Measurements from ENCODE around the gene PKNOX2. TPM values are rescaled to one million over a fixed set of nuclear protein-coding genes. Genes with fewer than 3 reads are reported as not detected.

The PKNOX2 gene
- total RNA-seq, 1 donor from 2014 or later, result 12.1 TPM

DNA sequence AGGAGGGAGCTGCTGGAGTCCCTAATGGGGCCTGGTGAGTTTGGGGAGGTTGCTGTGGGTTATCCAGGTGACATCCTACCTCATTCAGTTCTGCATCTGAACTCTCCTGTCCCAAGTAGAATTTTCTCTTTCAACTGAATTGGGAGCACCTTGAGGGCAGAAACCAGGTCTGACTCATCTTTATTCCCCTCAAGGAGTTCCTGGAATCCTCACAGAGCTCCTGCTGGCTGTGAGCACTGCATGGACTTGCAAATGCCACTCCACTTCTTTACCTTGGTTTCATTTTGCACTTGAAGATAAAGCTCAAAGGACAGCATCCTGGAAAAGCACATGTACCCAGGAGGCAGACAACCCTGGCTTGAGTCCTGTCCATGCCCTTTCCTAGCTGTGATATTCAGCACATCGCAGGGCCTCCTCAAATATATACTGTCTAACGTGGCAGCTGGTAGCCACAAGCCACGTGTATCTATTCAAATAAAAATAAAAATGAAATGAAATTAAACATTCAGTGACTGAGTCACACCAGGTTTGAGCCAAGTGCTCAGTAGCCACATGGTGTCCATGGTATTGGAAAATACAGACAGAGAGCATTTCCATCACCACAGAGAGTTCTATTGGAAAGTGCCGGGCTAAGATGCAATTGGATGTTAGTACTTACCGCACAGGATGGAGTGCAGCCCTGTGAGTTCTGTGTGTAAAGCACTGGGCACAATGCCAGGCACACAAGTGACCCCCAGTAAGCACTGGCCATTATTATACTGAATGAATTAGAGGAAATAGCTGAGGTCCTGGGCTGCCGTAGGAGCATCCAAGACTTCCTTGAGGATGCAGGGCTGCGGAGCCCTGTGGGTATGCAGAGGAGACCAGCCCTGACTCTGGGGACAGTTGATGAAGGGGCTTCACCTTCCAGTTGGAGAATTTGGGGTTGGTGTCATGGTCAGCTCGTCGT lies 149.0 kb downstream of the PKNOX2 start:
- Histone ChIP-seq H3K27ac (no peak overlapping the region), H3K4me1 (no peaks in the 10 kb centered on the region), H3K27me3 (no peaks in the 10 kb centered on the region), H3K9me3 (no peaks in the 10 kb centered on the region), H3K4me3 (no peak overlapping the region), H3K36me3 (no peaks in the 10 kb centered on the region)
- no peak for DNase-seq (ENCODE audit: low spot score in 2 of 2)
- intact Hi-C loops (cut with DNase I), result no loop called here
- TF ChIP-seq, protein P1, sequence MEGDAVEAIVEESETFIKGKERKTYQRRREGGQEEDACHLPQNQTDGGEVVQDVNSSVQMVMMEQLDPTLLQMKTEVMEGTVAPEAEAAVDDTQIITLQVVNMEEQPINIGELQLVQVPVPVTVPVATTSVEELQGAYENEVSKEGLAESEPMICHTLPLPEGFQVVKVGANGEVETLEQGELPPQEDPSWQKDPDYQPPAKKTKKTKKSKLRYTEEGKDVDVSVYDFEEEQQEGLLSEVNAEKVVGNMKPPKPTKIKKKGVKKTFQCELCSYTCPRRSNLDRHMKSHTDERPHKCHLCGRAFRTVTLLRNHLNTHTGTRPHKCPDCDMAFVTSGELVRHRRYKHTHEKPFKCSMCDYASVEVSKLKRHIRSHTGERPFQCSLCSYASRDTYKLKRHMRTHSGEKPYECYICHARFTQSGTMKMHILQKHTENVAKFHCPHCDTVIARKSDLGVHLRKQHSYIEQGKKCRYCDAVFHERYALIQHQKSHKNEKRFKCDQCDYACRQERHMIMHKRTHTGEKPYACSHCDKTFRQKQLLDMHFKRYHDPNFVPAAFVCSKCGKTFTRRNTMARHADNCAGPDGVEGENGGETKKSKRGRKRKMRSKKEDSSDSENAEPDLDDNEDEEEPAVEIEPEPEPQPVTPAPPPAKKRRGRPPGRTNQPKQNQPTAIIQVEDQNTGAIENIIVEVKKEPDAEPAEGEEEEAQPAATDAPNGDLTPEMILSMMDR (IDR thresholded peaks at IDR 0.05), result no peak

DNA sequence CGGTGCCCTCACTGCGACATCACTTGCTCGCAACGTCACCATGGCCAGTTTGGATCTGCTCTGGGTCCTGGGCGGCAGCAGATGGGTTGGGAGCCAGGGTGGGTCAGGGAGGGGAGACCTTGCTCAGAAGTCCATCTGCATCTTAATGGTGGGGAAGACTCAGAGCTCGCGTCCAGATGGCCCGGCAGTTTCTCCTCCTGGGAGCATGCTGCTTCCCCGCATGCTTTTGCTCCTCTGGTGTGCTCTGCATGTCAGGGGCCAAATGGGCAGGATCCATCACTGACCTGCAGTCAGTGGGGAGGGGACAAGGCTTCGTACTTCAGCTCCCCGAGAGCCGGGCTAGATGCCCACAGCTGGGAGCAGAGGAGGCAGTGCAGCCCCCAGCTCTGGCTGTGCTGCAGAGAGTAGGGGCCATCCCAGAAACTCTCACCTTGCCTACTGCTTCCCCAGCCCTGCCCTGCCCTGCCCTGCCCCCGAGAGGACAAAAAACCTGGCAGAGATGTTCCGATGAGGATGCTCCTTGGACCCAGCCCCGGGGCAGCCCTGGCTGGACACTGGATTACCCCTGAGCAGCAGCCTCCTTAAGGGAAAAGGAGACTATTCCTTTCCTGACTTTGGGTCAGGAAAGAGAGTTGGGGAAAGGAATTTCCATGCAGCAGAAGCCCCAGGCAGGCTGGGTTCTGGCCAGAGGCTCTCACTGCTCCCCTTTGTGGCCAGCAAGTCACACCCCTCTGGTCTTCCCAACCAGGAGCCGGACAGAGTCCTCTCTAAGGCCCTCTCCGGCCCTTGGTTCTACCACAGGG lies 149.9 kb downstream of the PKNOX2 start:
- DNase-seq (ENCODE audit: low spot score in 2 of 2), result no peak
- TF ChIP-seq, protein P1 (IDR thresholded peaks at IDR 0.05), result no peak

DNA sequence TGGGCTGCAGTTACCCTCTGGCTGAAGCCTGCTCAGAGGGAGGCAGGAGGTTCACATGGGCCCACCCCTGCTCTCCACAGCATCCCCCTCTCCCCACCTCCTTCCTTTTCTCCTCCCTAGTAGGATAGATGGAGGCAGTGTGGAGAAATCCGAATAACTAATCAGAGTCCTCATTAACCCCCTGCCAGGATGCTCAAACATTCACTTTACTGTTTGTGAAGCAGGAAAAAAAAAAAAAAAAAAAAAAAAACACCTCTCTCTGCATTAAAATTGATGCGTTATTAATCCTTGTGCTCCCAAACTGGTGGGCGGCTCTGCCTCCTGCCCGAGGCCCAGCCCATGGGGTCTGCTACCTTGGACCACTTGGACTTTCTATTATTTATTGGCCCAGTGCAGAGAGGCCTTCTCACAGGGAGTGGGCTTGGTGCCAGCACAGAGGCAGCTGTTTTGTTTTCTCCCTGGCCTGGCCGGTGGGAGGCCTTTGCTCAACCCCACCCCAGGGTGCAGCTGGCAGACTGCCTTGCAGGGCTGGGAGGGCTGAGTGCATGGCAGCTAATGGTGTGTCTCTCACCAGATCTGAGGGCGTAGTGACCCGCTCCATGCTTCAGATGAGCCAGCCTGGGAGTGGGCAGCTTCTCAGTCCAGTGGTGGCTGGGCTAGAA lies 150.7 kb downstream of the PKNOX2 start:
- intact Hi-C loops (cut with DNase I), result no loop called here
- H3K4me3 ChIP-seq, result no peak overlapping the region
- H3K27me3 ChIP-seq, result no peaks in the 10 kb centered on the region
- TF ChIP-seq, protein P1 (IDR thresholded peaks at IDR 0.05), result no peak
- H3K36me3 ChIP-seq, result no peaks in the 10 kb centered on the region
- H3K9me3 ChIP-seq, result no peaks in the 10 kb centered on the region
- H3K4me1 ChIP-seq, result no peaks in the 10 kb centered on the region
- DNase-seq (ENCODE audit: low spot score in 2 of 2), result no peak
- H3K27ac ChIP-seq, result no peak overlapping the region

More for the DNA sequence above, 149.9 kb downstream of the PKNOX2 start:
- Histone ChIP-seq H3K36me3 (no peaks in the 10 kb centered on the region), H3K9me3 (no peaks in the 10 kb centered on the region), H3K27me3 (no peaks in the 10 kb centered on the region), H3K4me3 (no peak overlapping the region), H3K4me1 (no peaks in the 10 kb centered on the region), H3K27ac (no peak overlapping the region)
- intact Hi-C loops (cut with DNase I), result no loop called here

DNA sequence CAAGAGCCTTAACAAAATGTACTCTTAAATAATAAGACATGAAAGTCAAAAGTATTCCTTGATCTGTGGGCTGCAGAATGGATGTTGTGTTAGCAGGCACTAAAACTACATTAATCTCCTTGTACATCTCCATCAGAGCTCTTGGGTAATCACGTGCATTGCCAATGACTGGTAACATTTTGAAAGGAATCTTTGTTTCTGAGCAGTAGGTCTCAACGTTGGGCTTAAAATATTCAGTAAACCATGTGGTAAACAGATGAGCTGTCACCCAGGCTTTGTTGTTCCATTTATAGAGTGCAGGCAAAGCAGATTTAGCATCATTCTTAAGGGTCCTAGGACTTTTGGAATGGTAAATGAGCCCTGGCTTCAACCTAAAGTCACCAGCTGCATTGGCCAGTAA lies 152.9 kb downstream of the PKNOX2 start:
- TF ChIP-seq, protein P1 (IDR thresholded peaks at IDR 0.05), result no peak
- Histone ChIP-seq H3K27ac (no peak overlapping the region), H3K9me3 (no peaks in the 10 kb centered on the region), H3K36me3 (no peaks in the 10 kb centered on the region), H3K27me3 (no peaks in the 10 kb centered on the region), H3K4me3 (no peak overlapping the region), H3K4me1 (no peaks in the 10 kb centered on the region)
- DNase-seq (ENCODE audit: low spot score in 2 of 2), result no peak
- intact Hi-C loops (cut with DNase I), result no loop called here

DNA sequence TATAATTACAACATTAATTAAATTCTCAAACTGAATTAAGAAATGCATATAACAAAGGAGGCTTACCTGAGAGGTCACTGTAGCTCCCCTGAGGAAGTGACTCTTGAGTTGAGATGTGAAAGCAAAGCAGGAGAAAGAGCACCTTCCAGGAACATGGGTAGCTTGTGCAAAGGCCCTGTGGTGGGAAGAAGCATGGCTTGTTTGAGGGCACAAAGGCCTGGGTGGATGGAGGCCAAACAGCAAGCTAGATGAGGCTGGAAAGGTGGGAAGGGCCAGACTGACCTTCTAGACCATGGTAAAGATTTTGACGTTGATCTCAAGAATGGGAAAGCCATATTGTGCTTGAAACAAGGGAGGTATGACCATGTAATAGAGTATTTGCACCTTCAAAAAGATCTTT lies 155.1 kb downstream of the PKNOX2 start:
- TF ChIP-seq, protein P1 (IDR thresholded peaks at IDR 0.05), result no peak
- Histone ChIP-seq H3K4me3 (no peak overlapping the region), H3K27me3 (no peaks in the 10 kb centered on the region), H3K4me1 (no peaks in the 10 kb centered on the region), H3K36me3 (no peaks in the 10 kb centered on the region), H3K9me3 (no peaks in the 10 kb centered on the region), H3K27ac (no peak overlapping the region)
- intact Hi-C loops (cut with DNase I), result no loop called here
- DNase-seq (ENCODE audit: low spot score in 2 of 2), result no peak

Measured in ascending aorta (tissue), 2 donors.